Large intestine (tissue), 3 donors: ENCODE data around the gene PAIP2. TPM values are rescaled to one million over a fixed set of nuclear protein-coding genes. Genes with fewer than 3 reads are reported as not detected.

Source experiments
- DNase-seq, 2 donors: peaks; one replicate each; pipeline versions ENCODE4 v3.0.0 to v3.0.0-alpha.2; 2013
- H3K27ac ChIP-seq: one replicate; pipeline ENCODE4 v1.5.1; 2013; ENCODE audit warnings: low read length
- H3K27me3 ChIP-seq: 2 replicates; pipeline ENCODE4 v1.6.1; 2013; ENCODE audit warnings: low read length; ENCODE audit not compliant: control insufficient read depth, insufficient read depth
- H3K36me3 ChIP-seq: 2 replicates; pipeline ENCODE4 v1.6.1; 2013; ENCODE audit warnings: low read length; ENCODE audit not compliant: control insufficient read depth, insufficient read depth
- H3K4me1 ChIP-seq: one replicate; pipeline ENCODE4 v1.6.1; 2013; ENCODE audit warnings: low read length; ENCODE audit not compliant: control insufficient read depth, insufficient read depth
- H3K4me3 ChIP-seq: one replicate; pipeline ENCODE4 v1.5.1; 2013; ENCODE audit warnings: low read length
- H3K9me3 ChIP-seq: one replicate; pipeline ENCODE4 v1.6.1; 2013; ENCODE audit warnings: mild to moderate bottlenecking, low read depth, low read length, moderate library complexity; ENCODE audit not compliant: control insufficient read depth
- WGBS: methylation state at CpG from one replicate; pipeline ENCODE4 v1.1.5; 2013; ENCODE audit warnings: low lambda C conversion rate; ENCODE audit not compliant: insufficient coverage; 5-methylcytosine and 5-hydroxymethylcytosine counted together
- polyA plus RNA-seq: library from polyadenylated mRNA; unstranded; fragments of 120-200 nt; gene quantifications from one replicate; pipeline ENCODE4 v1.2.1, GENCODE V29; 2013

Gene PAIP2
- polyA plus RNA-seq, 1 donor, result 79.9 TPM

DNA sequence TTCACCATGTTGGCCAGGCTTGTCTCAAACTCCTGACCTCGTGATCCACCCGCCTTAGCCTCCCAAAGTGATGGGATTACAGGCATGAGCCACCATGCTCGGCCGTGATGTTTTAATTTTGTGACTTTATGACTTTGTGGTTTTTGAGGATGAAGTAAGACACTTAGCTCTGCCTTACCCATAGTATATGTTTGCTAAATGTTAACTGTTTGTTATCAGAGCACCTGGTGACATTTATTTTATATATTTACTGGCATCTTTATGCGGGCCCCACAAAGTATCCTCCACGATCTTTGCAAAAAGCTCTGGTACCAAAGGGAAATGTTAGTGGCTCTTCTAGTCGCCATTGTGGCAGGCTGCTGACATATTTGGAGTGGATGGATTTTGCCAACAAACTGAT, 34.7 kb downstream of the PAIP2 start:
- DNase-seq, result no peak
- peaks cover 2% of the 10 kb centered on the region for H3K9me3 ChIP-seq
- H3K27ac ChIP-seq, result no peak overlapping the region
- WGBS, result no CpG with 5 or more reads among the region's 7 CpGs
- H3K4me1 ChIP-seq, result peaks cover 26% of the 10 kb centered on the region
- H3K27me3 ChIP-seq, result no peaks in the 10 kb centered on the region
- H3K36me3 ChIP-seq, result peaks cover 32% of the 10 kb centered on the region
- no peak overlapping the region for H3K4me3 ChIP-seq

- no peak for DNase-seq
- peaks cover 2% of the 10 kb centered on the region for H3K9me3 ChIP-seq
- no peak overlapping the region for H3K4me3 ChIP-seq
- H3K27me3 ChIP-seq, result no peaks in the 10 kb centered on the region
- peaks cover 34% of the 10 kb centered on the region for H3K4me1 ChIP-seq
- no peak overlapping the region for H3K27ac ChIP-seq
- no CpG with 5 or more reads among the region's 3 CpGs for WGBS
- H3K36me3 ChIP-seq, result peaks cover 24% of the 10 kb centered on the region
These were observed 35.6 kb downstream of the PAIP2 start for GRCh38 chr5:139377226-139377625.

DNA sequence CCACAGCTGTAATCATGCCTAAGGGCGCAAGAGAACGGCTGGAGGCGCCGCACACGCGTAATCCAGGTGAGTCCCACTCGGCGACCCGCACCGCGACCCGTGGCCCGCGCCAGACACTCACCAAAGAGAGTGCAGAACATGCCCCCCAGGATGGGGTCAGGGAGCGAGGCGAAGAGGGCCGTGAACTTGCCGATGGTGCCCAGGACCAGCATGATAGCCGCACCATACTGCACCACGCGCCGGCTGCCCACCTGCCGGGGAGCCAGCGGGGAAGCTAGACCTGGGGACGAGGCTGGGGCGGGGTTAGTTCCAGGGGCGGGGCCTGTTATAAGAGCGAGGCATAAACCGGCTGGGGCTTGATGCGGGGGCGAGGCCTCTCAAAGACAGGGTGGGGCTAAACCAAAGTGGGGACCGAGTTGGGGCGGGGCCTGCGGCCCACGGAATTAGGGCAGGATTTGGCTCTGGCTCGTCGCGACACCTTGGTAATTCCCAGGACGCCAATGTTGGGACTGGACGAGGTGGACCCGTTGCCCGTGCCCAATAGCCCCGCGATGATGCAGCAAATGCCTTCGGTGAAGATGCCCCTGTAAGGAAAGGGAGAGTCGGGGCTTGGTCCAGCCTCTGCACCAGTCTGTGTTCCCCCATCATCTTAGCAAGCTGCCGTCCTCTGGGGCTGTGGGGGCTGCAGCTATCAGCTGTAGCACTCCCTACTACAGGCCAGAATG, 36.6 kb downstream of the PAIP2 start:
- H3K4me1 ChIP-seq, result peaks cover 41% of the 10 kb centered on the region
- H3K9me3 ChIP-seq, result peaks cover 2% of the 10 kb centered on the region
- DNase-seq, result no peak
- no CpG with 5 or more reads among the region's 47 CpGs for WGBS
- no peaks in the 10 kb centered on the region for H3K27me3 ChIP-seq
- no peak overlapping the region for H3K27ac ChIP-seq
- H3K4me3 ChIP-seq, result no peak overlapping the region
- peaks cover 21% of the 10 kb centered on the region for H3K36me3 ChIP-seq

- H3K4me1 ChIP-seq, result peaks cover 44% of the 10 kb centered on the region
- H3K9me3 ChIP-seq, result peaks cover 2% of the 10 kb centered on the region
- WGBS, result no CpG with 5 or more reads among the region's 13 CpGs
- H3K36me3 ChIP-seq, result peaks cover 21% of the 10 kb centered on the region
- no peaks in the 10 kb centered on the region for H3K27me3 ChIP-seq
- H3K27ac ChIP-seq, result no peak overlapping the region
- peak in 1 of 2 donors; percentile 33 for DNase-seq
- H3K4me3 ChIP-seq, result no peak overlapping the region
These were observed 37.3 kb downstream of the PAIP2 start for GRCh38 chr5:139378941-139379361.

DNA sequence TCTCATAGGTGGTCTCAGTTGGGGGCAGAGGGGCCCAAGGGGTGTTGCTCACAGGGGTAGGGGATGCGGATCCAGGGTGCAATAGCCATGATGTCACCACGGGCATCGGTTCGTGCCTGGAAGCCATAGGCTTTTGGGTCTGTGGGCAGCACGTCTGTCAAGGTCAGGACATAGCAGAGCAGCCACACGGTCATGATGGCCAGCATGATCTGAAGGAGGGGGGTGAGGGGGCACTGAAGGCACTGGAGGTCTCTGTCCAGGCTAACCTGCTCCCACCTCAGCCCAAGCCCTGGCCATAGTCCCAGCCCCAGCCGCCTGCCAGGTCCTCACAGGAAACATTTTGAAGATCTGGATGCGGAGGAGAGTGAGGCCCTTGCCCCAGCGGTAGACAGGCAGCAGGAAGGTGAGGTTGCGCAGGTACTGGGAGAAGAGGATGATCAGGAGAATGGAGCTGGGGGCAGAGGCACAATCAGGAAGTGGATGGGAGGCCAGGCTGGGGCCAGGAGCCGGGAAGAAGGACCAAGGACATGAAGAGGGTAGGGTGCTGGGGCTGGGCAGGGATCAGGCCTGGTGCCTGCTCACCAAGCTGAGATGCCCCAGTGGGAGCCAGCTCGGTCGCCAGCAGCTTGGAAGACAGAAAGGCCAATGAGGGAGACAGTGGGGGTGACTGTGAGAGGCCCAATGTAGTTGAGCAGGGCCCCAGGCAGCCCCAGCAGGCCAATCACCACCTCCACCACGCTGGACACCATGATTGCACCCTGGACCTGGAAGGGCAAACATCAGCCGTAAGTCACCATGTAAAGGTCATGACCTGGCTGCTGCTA, 38.2 kb downstream of the PAIP2 start:
- Histone ChIP-seq H3K27me3 (no peaks in the 10 kb centered on the region), H3K4me1 (peaks cover 53% of the 10 kb centered on the region), H3K27ac (no peak overlapping the region), H3K4me3 (no peak overlapping the region), H3K9me3 (peaks cover 2% of the 10 kb centered on the region), H3K36me3 (peaks cover 17% of the 10 kb centered on the region)
- WGBS, result no CpG with 5 or more reads among the region's 15 CpGs
- no peak for DNase-seq

DNA sequence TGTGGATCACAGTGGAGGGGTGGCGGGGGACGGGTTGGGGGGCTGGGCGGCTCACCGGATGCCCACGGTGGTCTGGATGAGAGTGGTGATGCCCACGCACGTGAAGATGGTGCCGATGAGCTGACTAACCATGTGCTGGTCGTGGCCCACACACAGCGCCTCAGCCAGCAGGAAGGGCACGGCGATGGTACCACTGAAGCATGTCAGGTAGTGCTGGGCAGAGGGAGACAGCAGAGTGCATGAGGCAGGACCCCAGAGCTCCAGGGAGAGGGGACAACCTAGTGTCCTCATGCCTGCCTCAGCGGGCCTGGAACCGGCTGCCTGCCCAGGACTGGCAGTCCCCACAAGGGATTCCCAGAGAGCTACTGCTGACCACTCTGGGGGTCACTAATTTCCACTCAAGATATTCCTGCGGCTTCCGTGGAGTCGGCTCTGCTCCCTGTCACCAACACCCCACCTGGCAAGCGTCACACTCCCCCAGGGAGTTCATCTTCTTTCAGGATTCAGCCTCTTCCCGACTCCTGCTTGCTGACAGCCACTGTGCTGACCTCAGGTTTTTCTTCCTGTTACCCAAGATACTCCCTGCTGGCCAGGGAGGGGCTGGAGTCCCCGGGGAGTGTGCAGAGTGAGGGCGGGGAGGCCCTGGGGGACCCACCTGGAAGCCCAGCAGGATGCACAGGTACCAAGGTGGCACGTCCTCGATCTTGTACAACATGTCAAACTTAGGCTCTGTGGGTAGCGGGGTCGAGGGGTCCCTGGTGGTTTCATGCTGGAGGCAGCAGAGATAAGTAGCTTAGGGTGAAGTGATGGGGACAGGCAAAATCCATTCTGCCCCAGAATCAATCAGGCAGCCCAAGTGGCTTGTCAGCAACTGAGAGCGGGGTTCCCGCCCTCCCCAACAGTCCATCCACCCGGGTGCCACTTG, 40.4 kb downstream of the PAIP2 start:
- Histone ChIP-seq H3K27ac (peak overlapping the region; percentile 59), H3K36me3 (peaks cover 14% of the 10 kb centered on the region), H3K27me3 (no peaks in the 10 kb centered on the region), H3K4me3 (peak overlapping the region; percentile 23), H3K9me3 (peaks cover 2% of the 10 kb centered on the region), H3K4me1 (peaks cover 65% of the 10 kb centered on the region)
- WGBS, result no CpG with 5 or more reads among the region's 28 CpGs
- peak in 1 of 2 donors; percentile 57 for DNase-seq

GRCh38 chr5:139382807-139383206, 41.2 kb downstream of the PAIP2 start:
- no peak for DNase-seq
- WGBS, result no CpG with 5 or more reads among the region's 3 CpGs
- H3K9me3 ChIP-seq, result peaks cover 2% of the 10 kb centered on the region
- H3K27me3 ChIP-seq, result no peaks in the 10 kb centered on the region
- peaks cover 12% of the 10 kb centered on the region for H3K36me3 ChIP-seq
- peaks cover 70% of the 10 kb centered on the region for H3K4me1 ChIP-seq
- peak overlapping the region; percentile 23 for H3K4me3 ChIP-seq
- H3K27ac ChIP-seq, result peak overlapping the region; percentile 59

GRCh38 chr5:139383275-139383992, 41.8 kb downstream of the PAIP2 start, which contains the start of gene SLC23A1:
TSS of gene SLC23A1 (minus strand) at chr5:139383297. CDS start at chr5:139383253, 44 bp downstream.
- H3K9me3 ChIP-seq, result no peaks in the 10 kb centered on the region
- peaks cover 12% of the 10 kb centered on the region for H3K36me3 ChIP-seq
- no peaks in the 10 kb centered on the region for H3K27me3 ChIP-seq
- peak; percentile 78 to 92 for DNase-seq
- peak within 1 kb of the TSS; percentile 59 for H3K27ac ChIP-seq
- WGBS, result no CpG with 5 or more reads among the region's 10 CpGs
- peaks cover 74% of the 10 kb centered on the region for H3K4me1 ChIP-seq
- peak within 1 kb of the TSS; percentile 23 for H3K4me3 ChIP-seq

DNA sequence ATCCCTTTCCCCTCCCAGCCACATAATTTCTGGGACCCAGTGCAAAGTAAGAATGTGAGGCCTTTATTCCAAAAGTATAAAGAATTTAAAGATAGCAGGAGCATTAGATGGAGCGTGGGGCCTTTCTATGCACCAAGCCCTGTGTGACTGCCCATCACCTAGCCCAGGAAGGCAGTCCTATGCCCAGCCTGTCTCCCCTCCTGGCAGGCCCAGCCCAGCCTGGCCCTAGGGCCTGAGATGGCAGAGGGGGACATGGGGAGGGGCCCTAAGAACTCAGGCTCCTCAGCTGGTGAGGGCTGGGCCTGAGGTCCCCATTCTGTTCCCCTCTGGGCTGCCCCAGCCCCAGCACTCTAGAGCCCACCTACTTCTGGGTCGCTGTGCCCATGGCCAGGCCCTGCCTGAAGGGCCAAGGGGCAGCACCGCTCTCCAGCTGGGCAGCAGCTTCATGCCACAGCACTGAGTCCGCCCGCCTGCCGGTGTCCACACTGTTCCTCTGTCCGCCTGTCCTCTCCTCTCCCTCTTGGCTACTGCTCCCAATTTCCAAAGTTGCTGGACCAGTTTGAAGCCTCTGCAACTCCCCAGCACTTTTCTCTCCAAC, 42.4 kb downstream of the PAIP2 start:
- Histone ChIP-seq H3K27me3 (no peaks in the 10 kb centered on the region), H3K36me3 (peaks cover 10% of the 10 kb centered on the region), H3K27ac (peak overlapping the region; percentile 37), H3K4me1 (peaks cover 68% of the 10 kb centered on the region), H3K4me3 (no peak overlapping the region), H3K9me3 (no peaks in the 10 kb centered on the region)
- no peak for DNase-seq
- no CpG with 5 or more reads among the region's 7 CpGs for WGBS
